Measurements from ENCODE around the gene SETD6. TPM values are rescaled to one million over a fixed set of nuclear protein-coding genes. Genes with fewer than 3 reads are reported as not detected.

The SETD6 gene
- total and polyA plus RNA-seq, 2 of the 13 experiments (the other 11 are each of a cell fraction or from before 2014, with no cell fraction given) = 24.0 to 25.7 TPM

- TF ChIP-seq, protein P1, sequence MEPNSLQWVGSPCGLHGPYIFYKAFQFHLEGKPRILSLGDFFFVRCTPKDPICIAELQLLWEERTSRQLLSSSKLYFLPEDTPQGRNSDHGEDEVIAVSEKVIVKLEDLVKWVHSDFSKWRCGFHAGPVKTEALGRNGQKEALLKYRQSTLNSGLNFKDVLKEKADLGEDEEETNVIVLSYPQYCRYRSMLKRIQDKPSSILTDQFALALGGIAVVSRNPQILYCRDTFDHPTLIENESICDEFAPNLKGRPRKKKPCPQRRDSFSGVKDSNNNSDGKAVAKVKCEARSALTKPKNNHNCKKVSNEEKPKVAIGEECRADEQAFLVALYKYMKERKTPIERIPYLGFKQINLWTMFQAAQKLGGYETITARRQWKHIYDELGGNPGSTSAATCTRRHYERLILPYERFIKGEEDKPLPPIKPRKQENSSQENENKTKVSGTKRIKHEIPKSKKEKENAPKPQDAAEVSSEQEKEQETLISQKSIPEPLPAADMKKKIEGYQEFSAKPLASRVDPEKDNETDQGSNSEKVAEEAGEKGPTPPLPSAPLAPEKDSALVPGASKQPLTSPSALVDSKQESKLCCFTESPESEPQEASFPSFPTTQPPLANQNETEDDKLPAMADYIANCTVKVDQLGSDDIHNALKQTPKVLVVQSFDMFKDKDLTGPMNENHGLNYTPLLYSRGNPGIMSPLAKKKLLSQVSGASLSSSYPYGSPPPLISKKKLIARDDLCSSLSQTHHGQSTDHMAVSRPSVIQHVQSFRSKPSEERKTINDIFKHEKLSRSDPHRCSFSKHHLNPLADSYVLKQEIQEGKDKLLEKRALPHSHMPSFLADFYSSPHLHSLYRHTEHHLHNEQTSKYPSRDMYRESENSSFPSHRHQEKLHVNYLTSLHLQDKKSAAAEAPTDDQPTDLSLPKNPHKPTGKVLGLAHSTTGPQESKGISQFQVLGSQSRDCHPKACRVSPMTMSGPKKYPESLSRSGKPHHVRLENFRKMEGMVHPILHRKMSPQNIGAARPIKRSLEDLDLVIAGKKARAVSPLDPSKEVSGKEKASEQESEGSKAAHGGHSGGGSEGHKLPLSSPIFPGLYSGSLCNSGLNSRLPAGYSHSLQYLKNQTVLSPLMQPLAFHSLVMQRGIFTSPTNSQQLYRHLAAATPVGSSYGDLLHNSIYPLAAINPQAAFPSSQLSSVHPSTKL (CRISPR knock-in tag; IDR thresholded peaks at IDR 0.05) = peak; percentile 29; the same call in 1 of the 2 replicates
- TF ChIP-seq RFXAP (CRISPR knock-in tag; IDR thresholded peaks at IDR 0.05; ENCODE audit: borderline replicate concordance) = no peak
- TF ChIP-seq BHLHE40 (IDR thresholded peaks at IDR 0.05; ENCODE audit: low read length) = 0 out of 2 replicates have a peak, but pooled peaks have one; percentile 15
- TF ChIP-seq ZNF589 (CRISPR knock-in tag; conservative IDR thresholded peaks at IDR 0.05) = no peak
- TF ChIP-seq PRDM15 (CRISPR knock-in tag; IDR thresholded peaks at IDR 0.05) = no peak
- TF ChIP-seq GTF2F1 (IDR thresholded peaks at IDR 0.05; ENCODE audit: low read length) = no peak
- TF ChIP-seq ZNF383 (CRISPR knock-in tag; IDR thresholded peaks at IDR 0.05; ENCODE audit: borderline replicate concordance) = peak; percentile 51; the same call in 1 of the 2 replicates
- peak; percentile 16; the same call in 1 of the 2 replicates for TF ChIP-seq HDAC1 (CRISPR knock-in tag; IDR thresholded peaks at IDR 0.05)
- no peak for TF ChIP-seq ZNF891 (CRISPR knock-in tag; IDR thresholded peaks at IDR 0.05)
- no peak for TF ChIP-seq ZZZ3 (CRISPR knock-in tag; IDR thresholded peaks at IDR 0.05; ENCODE audit: borderline replicate concordance)
- peak in 1 of 2 experiments; percentile 42; a peak in 1 of 4 replicates for TF ChIP-seq KLF16 (CRISPR knock-in tag; IDR thresholded peaks at IDR 0.05)
- peak; percentile 75; the same call in 1 of the 2 replicates for TF ChIP-seq TRAFD1 (CRISPR knock-in tag; IDR thresholded peaks at IDR 0.05; ENCODE audit: borderline replicate concordance)
- TF ChIP-seq MLLT10 (CRISPR knock-in tag; IDR thresholded peaks at IDR 0.05) = no peak
- TF ChIP-seq, protein P2, sequence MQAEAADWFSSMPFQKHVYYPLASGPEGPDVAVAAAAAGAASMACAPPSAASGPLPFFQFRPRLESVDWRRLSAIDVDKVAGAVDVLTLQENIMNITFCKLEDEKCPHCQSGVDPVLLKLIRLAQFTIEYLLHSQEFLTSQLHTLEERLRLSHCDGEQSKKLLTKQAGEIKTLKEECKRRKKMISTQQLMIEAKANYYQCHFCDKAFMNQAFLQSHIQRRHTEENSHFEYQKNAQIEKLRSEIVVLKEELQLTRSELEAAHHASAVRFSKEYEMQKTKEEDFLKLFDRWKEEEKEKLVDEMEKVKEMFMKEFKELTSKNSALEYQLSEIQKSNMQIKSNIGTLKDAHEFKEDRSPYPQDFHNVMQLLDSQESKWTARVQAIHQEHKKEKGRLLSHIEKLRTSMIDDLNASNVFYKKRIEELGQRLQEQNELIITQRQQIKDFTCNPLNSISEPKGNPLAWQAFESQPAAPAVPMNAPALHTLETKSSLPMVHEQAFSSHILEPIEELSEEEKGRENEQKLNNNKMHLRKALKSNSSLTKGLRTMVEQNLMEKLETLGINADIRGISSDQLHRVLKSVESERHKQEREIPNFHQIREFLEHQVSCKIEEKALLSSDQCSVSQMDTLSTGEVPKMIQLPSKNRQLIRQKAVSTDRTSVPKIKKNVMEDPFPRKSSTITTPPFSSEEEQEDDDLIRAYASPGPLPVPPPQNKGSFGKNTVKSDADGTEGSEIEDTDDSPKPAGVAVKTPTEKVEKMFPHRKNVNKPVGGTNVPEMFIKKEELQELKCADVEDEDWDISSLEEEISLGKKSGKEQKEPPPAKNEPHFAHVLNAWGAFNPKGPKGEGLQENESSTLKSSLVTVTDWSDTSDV (CRISPR knock-in tag; IDR thresholded peaks at IDR 0.05) = 0 out of 2 replicates have a peak, but pooled peaks have one; percentile 62
- 0 out of 2 replicates have a peak, but pooled peaks have one; percentile 24 for TF ChIP-seq ZNF33B (CRISPR knock-in tag; IDR thresholded peaks at IDR 0.05)
Measured at GRCh38 chr16:58487566-58488351, 27.6 kb upstream of the SETD6 start (continued).

All from HepG2 (cell line).